AG09309 (cell line): ENCODE data around the gene FAM204A.
A peak's percentile ranks its signal among the peaks of the same experiment; 100 is the strongest.

Source experiments
- DNase-seq: peaks from one replicate; pipeline ENCODE4 v3.0.0-alpha.2; 2010; ENCODE audit warnings: low read depth
- H3K4me3 ChIP-seq: 2 replicates; pipeline ENCODE4 v1.5.1; 2011; ENCODE audit warnings: mild to moderate bottlenecking, low read depth, low read length, moderate library complexity; ENCODE audit not compliant: control insufficient read depth
- TF ChIP-seq, protein P1 (sequence below): IDR thresholded peaks from 2 replicates; pipeline ENCODE4 v1.5.1; 2011; ENCODE audit warnings: mild to moderate bottlenecking, low read depth, low read length, inconsistent platforms; ENCODE audit not compliant: insufficient read depth, control insufficient read depth; ENCODE audit errors: missing control alignments

The FAM204A gene

DNA sequence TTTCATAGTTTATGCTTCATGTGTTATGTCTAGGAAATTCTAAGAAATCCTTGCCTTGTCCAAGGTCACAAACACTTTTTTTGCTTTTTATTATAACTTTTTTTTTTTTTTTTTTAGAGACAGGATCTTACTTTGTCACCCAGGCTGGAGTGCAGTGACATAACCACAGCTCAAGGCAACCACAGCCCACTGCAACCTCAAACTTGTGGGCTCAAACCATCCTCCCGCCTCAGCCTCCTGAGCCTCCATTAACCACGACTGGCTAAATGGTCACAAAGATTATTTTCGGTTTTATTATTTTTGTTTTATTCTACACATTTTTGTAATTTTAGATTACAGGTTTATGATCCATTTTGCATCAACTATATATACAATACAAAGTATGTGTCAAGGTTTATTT, 7.1 kb upstream of the FAM204A start:
- TF ChIP-seq, protein P1, sequence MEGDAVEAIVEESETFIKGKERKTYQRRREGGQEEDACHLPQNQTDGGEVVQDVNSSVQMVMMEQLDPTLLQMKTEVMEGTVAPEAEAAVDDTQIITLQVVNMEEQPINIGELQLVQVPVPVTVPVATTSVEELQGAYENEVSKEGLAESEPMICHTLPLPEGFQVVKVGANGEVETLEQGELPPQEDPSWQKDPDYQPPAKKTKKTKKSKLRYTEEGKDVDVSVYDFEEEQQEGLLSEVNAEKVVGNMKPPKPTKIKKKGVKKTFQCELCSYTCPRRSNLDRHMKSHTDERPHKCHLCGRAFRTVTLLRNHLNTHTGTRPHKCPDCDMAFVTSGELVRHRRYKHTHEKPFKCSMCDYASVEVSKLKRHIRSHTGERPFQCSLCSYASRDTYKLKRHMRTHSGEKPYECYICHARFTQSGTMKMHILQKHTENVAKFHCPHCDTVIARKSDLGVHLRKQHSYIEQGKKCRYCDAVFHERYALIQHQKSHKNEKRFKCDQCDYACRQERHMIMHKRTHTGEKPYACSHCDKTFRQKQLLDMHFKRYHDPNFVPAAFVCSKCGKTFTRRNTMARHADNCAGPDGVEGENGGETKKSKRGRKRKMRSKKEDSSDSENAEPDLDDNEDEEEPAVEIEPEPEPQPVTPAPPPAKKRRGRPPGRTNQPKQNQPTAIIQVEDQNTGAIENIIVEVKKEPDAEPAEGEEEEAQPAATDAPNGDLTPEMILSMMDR = no peak

GRCh38 chr10:118343549-118343948, 1.4 kb upstream of the FAM204A start:
- no peak overlapping the region for H3K4me3 ChIP-seq
- TF ChIP-seq, protein P1 = no peak
- no peak for DNase-seq

More for the DNA sequence above, 7.1 kb upstream of the FAM204A start:
- H3K4me3 ChIP-seq = no peak overlapping the region
- DNase-seq = no peak

GRCh38 chr10:118343115-118343514, 991 bp upstream of the FAM204A start:
- no peak for DNase-seq
- TF ChIP-seq, protein P1 = no peak
- H3K4me3 ChIP-seq = no peak overlapping the region

DNA sequence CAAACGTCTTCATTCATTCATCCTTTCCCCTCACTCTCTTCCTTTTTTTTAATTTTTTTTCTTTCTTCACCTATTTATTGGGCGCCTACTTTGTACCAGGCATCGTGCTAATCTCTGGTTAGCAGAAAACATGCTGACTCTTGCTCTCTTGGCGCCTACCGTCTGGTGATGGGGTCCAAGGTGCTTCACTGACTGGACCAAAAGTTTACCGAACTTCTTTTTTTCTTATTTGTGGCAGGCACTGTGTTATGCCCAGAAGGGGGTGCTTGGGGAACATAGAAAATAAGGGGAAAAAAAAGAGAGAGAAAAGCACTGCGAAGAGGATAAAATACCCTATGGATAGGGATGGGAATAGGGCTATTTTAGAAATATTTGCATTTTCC, 505 bp upstream of the FAM204A start:
- no peak for DNase-seq
- peak overlapping the region; percentile 79 for H3K4me3 ChIP-seq

DNA sequence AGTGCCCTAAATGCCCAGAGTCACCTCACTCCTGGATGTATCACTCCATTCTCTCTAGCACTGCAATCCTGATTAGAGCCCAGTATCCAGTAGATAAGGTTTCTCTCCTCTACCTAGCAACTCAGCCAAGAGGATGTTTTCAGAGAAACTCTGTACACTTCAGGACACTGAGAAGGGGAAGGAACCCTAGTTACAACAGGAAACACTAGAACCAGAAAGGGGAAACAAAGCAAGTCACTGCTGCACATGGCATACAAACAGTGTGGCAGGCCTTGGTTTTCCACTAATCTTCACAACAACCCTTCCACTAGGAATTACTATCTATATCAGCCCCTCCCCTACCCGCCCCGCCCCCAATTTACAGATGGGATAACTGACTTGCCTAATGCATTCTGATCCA, 1.6 kb downstream of the FAM204A start:
- no peak for DNase-seq
- H3K4me3 ChIP-seq = no peak overlapping the region
- TF ChIP-seq, protein P1 = no peak

More for the DNA sequence above, 505 bp upstream of the FAM204A start:
- TF ChIP-seq, protein P1 = no peak

GRCh38 chr10:118339111-118339510, 3.0 kb downstream of the FAM204A start:
- no peak overlapping the region for H3K4me3 ChIP-seq
- DNase-seq = no peak
- TF ChIP-seq, protein P1 = no peak

DNA sequence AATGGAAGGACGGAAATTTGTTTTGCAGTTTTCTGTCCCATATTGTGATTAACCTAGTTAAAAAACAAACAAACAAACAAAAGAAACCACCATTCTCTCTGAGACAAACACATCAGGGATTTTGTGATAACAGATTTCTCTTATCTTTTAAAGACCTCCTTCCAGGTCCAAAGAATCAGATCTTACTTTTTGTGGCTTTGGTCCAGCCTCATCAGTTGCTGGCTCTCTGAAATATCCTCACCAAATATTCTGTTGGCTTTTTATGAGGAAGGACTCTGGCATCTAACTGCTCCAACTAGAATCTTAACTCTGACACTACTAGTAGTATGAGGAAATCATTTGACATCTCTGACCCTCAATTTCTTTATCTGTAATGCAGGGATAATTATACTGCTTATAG, 4.8 kb downstream of the FAM204A start:
- no peak for DNase-seq
- TF ChIP-seq, protein P1 = no peak
- H3K4me3 ChIP-seq = no peak overlapping the region
